ENCODE measurements around the gene ACTR10.

Gene ACTR10

DNA sequence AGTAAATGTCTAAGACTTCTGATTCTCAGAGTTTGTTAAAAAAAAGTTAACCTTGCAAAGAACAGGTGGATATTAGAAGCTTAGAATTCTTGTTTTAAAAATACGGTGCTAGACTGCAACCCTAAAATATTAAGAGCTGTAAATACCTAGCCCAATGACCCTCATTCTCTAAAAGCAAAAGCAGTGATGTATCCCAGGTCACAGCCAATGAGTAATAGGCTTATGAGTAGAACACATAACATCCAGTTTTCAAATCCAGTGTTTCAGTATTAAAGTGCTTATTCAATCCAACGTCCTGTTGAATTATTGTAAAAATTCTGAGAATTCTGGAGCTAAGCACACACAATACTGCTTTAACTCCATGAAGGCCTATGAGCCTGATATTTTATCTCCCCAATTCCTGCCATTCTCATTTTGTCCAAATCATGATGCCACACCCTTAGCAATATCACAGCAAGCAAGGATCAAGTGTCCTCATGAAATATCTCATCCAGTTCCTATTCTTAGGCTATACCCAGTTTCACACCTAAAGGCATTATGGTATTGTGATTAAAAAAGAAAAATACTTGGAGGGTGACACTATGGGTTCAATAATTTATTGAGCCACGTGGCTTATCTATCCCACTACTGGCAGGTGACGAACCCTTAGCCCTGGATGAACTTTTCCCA lies 83.1 kb downstream of the ACTR10 start:
- DNase-seq = no peak

DNA sequence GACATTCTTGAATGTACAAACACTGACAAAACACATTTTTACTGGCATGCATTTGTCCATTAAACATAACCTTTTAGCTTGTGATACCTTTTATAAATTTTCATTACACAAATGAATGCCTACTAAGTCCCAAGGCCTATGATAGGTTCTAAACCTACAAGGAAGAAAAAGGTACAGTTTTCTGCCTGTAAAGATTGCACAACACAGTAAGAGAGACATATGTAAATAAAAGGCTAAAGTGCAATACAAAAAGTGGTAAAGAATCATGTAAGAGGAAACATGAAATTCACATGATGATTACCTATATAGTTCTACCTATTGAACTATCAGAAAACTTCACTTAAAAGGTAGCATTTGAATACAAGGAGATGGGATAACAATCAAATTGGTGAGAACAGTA lies 83.8 kb downstream of the ACTR10 start:
- DNase-seq = no peak

GRCh38 chr14:58285132-58285531 lies 85.2 kb downstream of the ACTR10 start:
- DNase-seq = no peak
